Stimulated activated CD8-positive, alpha-beta memory T cell treated with anti-CD3 and anti-CD28 coated beads, Interleukin-4, amount 100 ng/mL, for 48 hours (primary cell): ENCODE data around the gene TGM2.

Experiments
- DNase-seq: peaks from one replicate; pipeline ENCODE4 v3.0.0-alpha.2; 2020

The TGM2 gene

GRCh38 chr20:38175304-38176180 lies 10.5 kb upstream of the TGM2 start:
- no peak for DNase-seq

- DNase-seq: no peak
These were observed 8.4 kb upstream of the TGM2 start for GRCh38 chr20:38173237-38174156.

GRCh38 chr20:38172408-38172807 lies 7.3 kb upstream of the TGM2 start:
- DNase-seq: no peak

GRCh38 chr20:38171675-38172043 lies 6.6 kb upstream of the TGM2 start:
- DNase-seq: no peak

- no peak for DNase-seq
These were observed 6.0 kb upstream of the TGM2 start for GRCh38 chr20:38170826-38171674.

GRCh38 chr20:38170219-38170825 lies 5.3 kb upstream of the TGM2 start:
- no peak for DNase-seq

GRCh38 chr20:38169636-38170193 lies 4.6 kb upstream of the TGM2 start:
- no peak for DNase-seq

GRCh38 chr20:38168791-38169589 lies 3.9 kb upstream of the TGM2 start:
- no peak for DNase-seq

- no peak for DNase-seq
These were observed 3.0 kb upstream of the TGM2 start for GRCh38 chr20:38167851-38168760.

- DNase-seq: no peak
These were observed 2.3 kb upstream of the TGM2 start for GRCh38 chr20:38167328-38167850.

GRCh38 chr20:38166703-38167233 lies 1.7 kb upstream of the TGM2 start:
- no peak for DNase-seq

GRCh38 chr20:38165966-38166702 lies 1.1 kb upstream of the TGM2 start:
- DNase-seq: no peak

GRCh38 chr20:38164624-38165088 lies 414 bp downstream of the TGM2 start:
- no peak for DNase-seq

- no peak for DNase-seq
These were observed 1.0 kb downstream of the TGM2 start for GRCh38 chr20:38164069-38164468.

GRCh38 chr20:38162878-38163875 lies 1.9 kb downstream of the TGM2 start:
- DNase-seq: no peak

GRCh38 chr20:38162149-38162548 lies 2.9 kb downstream of the TGM2 start:
- no peak for DNase-seq

- DNase-seq: no peak
These were observed 3.7 kb downstream of the TGM2 start for GRCh38 chr20:38161412-38161774.
